K562 (cell line): Measurements from ENCODE around the gene ANO10. TPM values are rescaled to one million over a fixed set of nuclear protein-coding genes. Genes with fewer than 3 reads are reported as not detected.

ENCODE experiments used
- BHLHE40 ChIP-seq: IDR thresholded peaks from 2 replicates; pipeline ENCODE4 v1.6.1; 2011; ENCODE audit warnings: low read length, improper control_type of control experiment
- CBFA2T2 ChIP-seq: fragments of 450-650 bp; conservative IDR thresholded peaks from 2 replicates; pipeline ENCODE4 v1.6.1; 2017; ENCODE audit warnings: mild to moderate bottlenecking
- CHD2 ChIP-seq: IDR thresholded peaks from 2 replicates; pipeline ENCODE4 v1.6.1; 2011; ENCODE audit warnings: low read depth, low read length
- CTCFL ChIP-seq: IDR thresholded peaks from 2 replicates; pipeline ENCODE4 v1.6.1; 2011; ENCODE audit warnings: borderline replicate concordance, low read depth, mild to moderate bottlenecking, moderate library complexity, low read length; ENCODE audit not compliant: insufficient read depth, poor library complexity, severe bottlenecking
- DIDO1 ChIP-seq: fragments of 450-650 bp; IDR thresholded peaks from 2 replicates; pipeline ENCODE4 v1.6.1; 2016; ENCODE audit warnings: low read depth, missing biosample characterization, missing genetic modification characterization
- DNMT1 ChIP-seq: fragments of 450-650 bp; IDR thresholded peaks from 2 replicates; pipeline ENCODE4 v1.6.1; 2016; ENCODE audit warnings: antibody characterized with exemption, mild to moderate bottlenecking
- HOXB6 ChIP-seq: fragments of 250-450 bp; sonication (Bioruptor Pico); IDR thresholded peaks from 2 replicates; pipeline ENCODE4 v1.5.1; 2022; ENCODE audit warnings: mild to moderate bottlenecking, borderline replicate concordance
- ILF3 ChIP-seq: fragments of 450-650 bp; IDR thresholded peaks from 2 replicates; pipeline ENCODE4 v1.6.1; 2018; ENCODE audit warnings: antibody characterized with exemption, mild to moderate bottlenecking, moderate library complexity, borderline replicate concordance
- KLF6 ChIP-seq: fragments of 250-450 bp; sonication (Bioruptor Pico); IDR thresholded peaks from 2 replicates; pipeline ENCODE4 v1.4.0; 2020; ENCODE audit warnings: mild to moderate bottlenecking, moderate library complexity, borderline replicate concordance
- MAFK ChIP-seq: IDR thresholded peaks from 2 replicates; pipeline ENCODE4 v1.6.1; 2011; ENCODE audit warnings: low read length, improper control_type of control experiment
- MYBL2 ChIP-seq, 2 experiments: fragments of 450-650 bp in 1 of 2; sonication (generic) in 1 of 2; formaldehyde crosslinking in 1 of 2; IDR thresholded peaks; 2 replicates each; pipeline versions ENCODE4 v1.6.1 to v1.8.1; 2017 to 2022; ENCODE audit warnings: borderline replicate concordance in 1 of 2, inconsistent platforms in 1 of 2, low read depth in 1 of 2, mild to moderate bottlenecking in 1 of 2, missing genetic modification reagents in 1 of 2, moderate library complexity in 1 of 2
- NR2C2 ChIP-seq, 2 experiments: fragments of 200-800 bp in 1 of 2; sonication (Bioruptor generic) in 1 of 2; sonication (generic) in 1 of 2; formaldehyde crosslinking in 1 of 2; IDR thresholded peaks; 2 replicates each; pipeline versions ENCODE4 v1.6.1 to v1.8.0; 2016 to 2022; ENCODE audit warnings: mild to moderate bottlenecking in 1 of 2, missing compliant biosample characterization in 1 of 2, missing genetic modification characterization in 1 of 2, missing genetic modification reagents in 1 of 2
- RBM15 ChIP-seq: fragments of 200-400 bp; formaldehyde crosslinking; IDR thresholded peaks from 2 replicates; pipeline ENCODE4 v1.6.1; 2018; ENCODE audit warnings: mild to moderate bottlenecking, low read length, moderate library complexity; ENCODE audit not compliant: insufficient read depth
- RFX1 ChIP-seq: fragments of 450-650 bp; IDR thresholded peaks from 2 replicates; pipeline ENCODE4 v1.6.1; 2016; ENCODE audit warnings: mild to moderate bottlenecking, moderate library complexity
- SOX6 ChIP-seq: fragments of 450-650 bp; IDR thresholded peaks from 2 replicates; pipeline ENCODE4 v1.6.1; 2014; ENCODE audit warnings: mild to moderate bottlenecking
- TAL1 ChIP-seq: fragments of 450-650 bp; IDR thresholded peaks from 2 replicates; pipeline ENCODE4 v1.6.1; 2016; ENCODE audit warnings: mild to moderate bottlenecking
- TCF7L2 ChIP-seq: fragments of 150-350 bp; IDR thresholded peaks from 2 replicates; pipeline ENCODE4 v1.6.1; 2016; ENCODE audit warnings: low read depth, mild to moderate bottlenecking, low read length, moderate library complexity
- TEAD2 ChIP-seq: fragments of 450-650 bp; IDR thresholded peaks from 2 replicates; pipeline ENCODE4 v1.6.1; 2016; ENCODE audit warnings: missing genetic modification characterization, control low read depth, missing compliant biosample characterization
- ZEB2 ChIP-seq: fragments of 450-650 bp; IDR thresholded peaks from 2 replicates; pipeline ENCODE4 v1.6.1; 2016
- ZNF124 ChIP-seq: sonication (generic); formaldehyde crosslinking; IDR thresholded peaks from 2 replicates; pipeline ENCODE4 v1.8.1; 2022; ENCODE audit warnings: missing genetic modification reagents
- polyA plus RNA-seq, 8 experiments: library from polyadenylated mRNA; depleted of rRNA in 4 of 8; stranded (reverse) in 5 of 8; unstranded in 3 of 8; fragments of >200 nt; fragmentation: Nextera tagmentation in 2 of 8; fragmentation: Illumina TruSeq in 1 of 8; extraction: Ambion mirVana in 2 of 8; extraction: Trizol in 1 of 8; gene quantifications; 2 replicates each; pipeline versions ENCODE4 v1.2.1 to v1.2.3, GENCODE V29; 2011 to 2014; ENCODE audit warnings: inconsistent platforms in 1 of 8, missing spikeins in 1 of 8
- total RNA-seq, 7 experiments: library from RNA; depleted of rRNA in 6 of 7; stranded (reverse); fragments of >200 nt in 6 of 7; fragmentation: Illumina TruSeq in 2 of 7; extraction: Trizol in 2 of 7; gene quantifications; 2 replicates each; pipeline versions ENCODE4 v1.2.1 to v1.2.3, GENCODE V29; 2011 to 2021; ENCODE audit warnings: low replicate concordance in 1 of 7
- TF ChIP-seq, protein P1 (sequence below): fragments of 450-650 bp; IDR thresholded peaks from 2 replicates; pipeline ENCODE4 v1.6.1; 2016; ENCODE audit warnings: mild to moderate bottlenecking

ANO10 gene
- total and polyA plus RNA-seq, 9 of the 15 experiments (the other 6 are each of a cell fraction or from before 2014, with no cell fraction given): 6.4 to 46.0 (median 32.3) TPM

GRCh38 chr3:43632269-43632733 is 10.5 kb upstream of the ANO10 start (continued):
- TF ChIP-seq ZEB2 (peak; percentile 32; the same call in 1 of the 2 replicates), NR2C2 (CRISPR knock-in tag; IDR thresholded peaks at IDR 0.05) (no peak), NR2C2 (tag; IDR thresholded peaks at IDR 0.05) (peak; percentile 73), TCF7L2 (no peak), DIDO1 (tag) (no peak), RFX1 (0 out of 2 replicates have a peak, but pooled peaks have one; percentile 14), TEAD2 (0 out of 2 replicates have a peak, but pooled peaks have one; percentile 35), CTCFL (no peak), CHD2 (no peak), KLF6 (CRISPR knock-in tag) (0 out of 2 replicates have a peak, but pooled peaks have one; percentile 22), RBM15 (no peak), DNMT1 (no peak), ILF3 (no peak), HOXB6 (no peak), BHLHE40 (no peak), ZNF124 (CRISPR knock-in tag) (no peak), SOX6 (peak; percentile 26; the same call in 1 of the 2 replicates), MYBL2 (IDR thresholded peaks at IDR 0.05; ENCODE audit: low read depth) (peak; percentile 32; the same call in 1 of the 2 replicates), MYBL2 (CRISPR knock-in tag; IDR thresholded peaks at IDR 0.05; ENCODE audit: borderline replicate concordance) (no peak), CBFA2T2 (no peak), TAL1 (no peak), MAFK (peak; percentile 94)
- TF ChIP-seq, protein P1, sequence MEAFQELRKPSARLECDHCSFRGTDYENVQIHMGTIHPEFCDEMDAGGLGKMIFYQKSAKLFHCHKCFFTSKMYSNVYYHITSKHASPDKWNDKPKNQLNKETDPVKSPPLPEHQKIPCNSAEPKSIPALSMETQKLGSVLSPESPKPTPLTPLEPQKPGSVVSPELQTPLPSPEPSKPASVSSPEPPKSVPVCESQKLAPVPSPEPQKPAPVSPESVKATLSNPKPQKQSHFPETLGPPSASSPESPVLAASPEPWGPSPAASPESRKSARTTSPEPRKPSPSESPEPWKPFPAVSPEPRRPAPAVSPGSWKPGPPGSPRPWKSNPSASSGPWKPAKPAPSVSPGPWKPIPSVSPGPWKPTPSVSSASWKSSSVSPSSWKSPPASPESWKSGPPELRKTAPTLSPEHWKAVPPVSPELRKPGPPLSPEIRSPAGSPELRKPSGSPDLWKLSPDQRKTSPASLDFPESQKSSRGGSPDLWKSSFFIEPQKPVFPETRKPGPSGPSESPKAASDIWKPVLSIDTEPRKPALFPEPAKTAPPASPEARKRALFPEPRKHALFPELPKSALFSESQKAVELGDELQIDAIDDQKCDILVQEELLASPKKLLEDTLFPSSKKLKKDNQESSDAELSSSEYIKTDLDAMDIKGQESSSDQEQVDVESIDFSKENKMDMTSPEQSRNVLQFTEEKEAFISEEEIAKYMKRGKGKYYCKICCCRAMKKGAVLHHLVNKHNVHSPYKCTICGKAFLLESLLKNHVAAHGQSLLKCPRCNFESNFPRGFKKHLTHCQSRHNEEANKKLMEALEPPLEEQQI: peak; percentile 51; the same call in 1 of the 2 replicates
